Gastrocnemius medialis (tissue), 4 donors: ENCODE results near the gene MDK.
"Not testable (repeated sequence)": the region's sequence is repeated elsewhere in the genome, so short reads cannot be mapped to it uniquely, and the experiment has no call there.

Source experiments
- POLR2A ChIP-seq, 2 donors: fragments of 450-650 bp; IDR thresholded peaks; one replicate each; pipeline ENCODE4 v1.6.1; 2017; ENCODE audit warnings: antibody characterized with exemption in 2 of 2, mild to moderate bottlenecking in 2 of 2, moderate library complexity in 2 of 2
- TF ChIP-seq, protein P1 (sequence below), 5 experiments: fragments of 450-650 bp in 3 of 5; fragments of 200-600 bp in 2 of 5; sonication (generic) in 2 of 5; IDR thresholded peaks in 4 of 5; conservative IDR thresholded peaks in 1 of 5; 1 replicate in 4 of 5; 2 replicates in 1 of 5; pipeline ENCODE4 v1.5.1; 2016 to 2019; ENCODE audit warnings: antibody characterized with exemption in 5 of 5, mild to moderate bottlenecking in 3 of 5, moderate library complexity in 3 of 5

DNA sequence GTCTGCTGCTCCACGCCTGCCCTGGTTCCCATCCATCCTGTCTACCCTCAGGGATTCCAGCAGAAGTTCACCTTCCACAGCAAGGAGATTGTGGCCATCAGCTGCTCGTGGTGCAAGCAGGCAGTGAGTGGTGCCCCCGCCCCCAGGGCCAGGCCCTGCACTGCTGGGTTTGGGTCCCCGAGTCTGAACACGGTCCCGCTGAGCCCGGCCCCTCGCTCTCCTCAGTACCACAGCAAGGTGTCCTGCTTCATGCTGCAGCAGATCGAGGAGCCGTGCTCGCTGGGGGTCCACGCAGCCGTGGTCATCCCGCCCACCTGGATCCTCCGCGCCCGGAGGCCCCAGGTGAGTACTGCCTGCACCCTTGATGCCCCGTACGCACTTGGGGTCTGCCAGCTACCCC, 10.2 kb upstream of the MDK start:
- TF ChIP-seq, protein P1, sequence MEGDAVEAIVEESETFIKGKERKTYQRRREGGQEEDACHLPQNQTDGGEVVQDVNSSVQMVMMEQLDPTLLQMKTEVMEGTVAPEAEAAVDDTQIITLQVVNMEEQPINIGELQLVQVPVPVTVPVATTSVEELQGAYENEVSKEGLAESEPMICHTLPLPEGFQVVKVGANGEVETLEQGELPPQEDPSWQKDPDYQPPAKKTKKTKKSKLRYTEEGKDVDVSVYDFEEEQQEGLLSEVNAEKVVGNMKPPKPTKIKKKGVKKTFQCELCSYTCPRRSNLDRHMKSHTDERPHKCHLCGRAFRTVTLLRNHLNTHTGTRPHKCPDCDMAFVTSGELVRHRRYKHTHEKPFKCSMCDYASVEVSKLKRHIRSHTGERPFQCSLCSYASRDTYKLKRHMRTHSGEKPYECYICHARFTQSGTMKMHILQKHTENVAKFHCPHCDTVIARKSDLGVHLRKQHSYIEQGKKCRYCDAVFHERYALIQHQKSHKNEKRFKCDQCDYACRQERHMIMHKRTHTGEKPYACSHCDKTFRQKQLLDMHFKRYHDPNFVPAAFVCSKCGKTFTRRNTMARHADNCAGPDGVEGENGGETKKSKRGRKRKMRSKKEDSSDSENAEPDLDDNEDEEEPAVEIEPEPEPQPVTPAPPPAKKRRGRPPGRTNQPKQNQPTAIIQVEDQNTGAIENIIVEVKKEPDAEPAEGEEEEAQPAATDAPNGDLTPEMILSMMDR (IDR thresholded peaks at IDR 0.05 in 4 of 5, conservative IDR thresholded peaks at IDR 0.05 in 1 of 5) = not testable (repeated sequence)
- not testable (repeated sequence) for TF ChIP-seq POLR2A (IDR thresholded peaks at IDR 0.05)
